NCI-H2227 (cell line): ENCODE measurements around the gene FADS3.

ENCODE experiments used
- DNase-seq: peaks from one replicate; lab custom pipeline; 2025; ENCODE audit not compliant: unreplicated experiment; lab: John Stamatoyannopoulos, UW

FADS3 gene

DNA sequence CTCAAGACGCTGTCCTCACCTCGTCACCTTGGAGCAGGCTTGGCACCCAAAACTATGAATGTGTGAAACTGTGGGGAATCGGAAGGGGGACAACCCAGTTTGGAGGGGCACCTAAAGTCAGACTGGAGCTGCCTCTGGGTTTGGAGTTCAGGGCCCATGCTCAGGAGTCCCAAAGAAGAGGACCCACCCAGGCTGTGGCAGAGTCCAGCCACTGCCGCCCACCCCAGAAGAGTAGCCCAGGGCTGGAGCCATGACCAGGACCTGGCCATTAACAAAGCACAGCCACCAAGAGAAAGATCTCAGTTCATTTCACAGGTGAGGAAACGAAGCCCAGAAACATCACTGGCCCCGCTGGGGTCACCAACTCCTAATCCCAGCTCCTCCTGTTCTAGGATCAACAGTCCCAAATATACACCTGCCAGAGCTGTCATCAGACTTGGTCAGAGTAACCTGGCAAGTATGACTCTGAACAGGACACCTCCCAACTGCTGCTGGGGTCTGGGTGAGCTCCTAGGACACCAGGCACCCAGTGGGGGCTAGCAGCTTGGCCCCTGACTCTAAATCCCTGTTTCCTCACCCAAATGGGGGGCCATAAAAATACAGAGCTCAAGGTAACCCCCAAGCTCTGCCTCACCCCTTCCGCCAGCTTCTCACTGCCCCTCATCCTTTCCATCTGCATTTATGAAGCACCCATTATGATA, 23.3 kb upstream of the FADS3 start:
- DNase-seq = no peak

DNA sequence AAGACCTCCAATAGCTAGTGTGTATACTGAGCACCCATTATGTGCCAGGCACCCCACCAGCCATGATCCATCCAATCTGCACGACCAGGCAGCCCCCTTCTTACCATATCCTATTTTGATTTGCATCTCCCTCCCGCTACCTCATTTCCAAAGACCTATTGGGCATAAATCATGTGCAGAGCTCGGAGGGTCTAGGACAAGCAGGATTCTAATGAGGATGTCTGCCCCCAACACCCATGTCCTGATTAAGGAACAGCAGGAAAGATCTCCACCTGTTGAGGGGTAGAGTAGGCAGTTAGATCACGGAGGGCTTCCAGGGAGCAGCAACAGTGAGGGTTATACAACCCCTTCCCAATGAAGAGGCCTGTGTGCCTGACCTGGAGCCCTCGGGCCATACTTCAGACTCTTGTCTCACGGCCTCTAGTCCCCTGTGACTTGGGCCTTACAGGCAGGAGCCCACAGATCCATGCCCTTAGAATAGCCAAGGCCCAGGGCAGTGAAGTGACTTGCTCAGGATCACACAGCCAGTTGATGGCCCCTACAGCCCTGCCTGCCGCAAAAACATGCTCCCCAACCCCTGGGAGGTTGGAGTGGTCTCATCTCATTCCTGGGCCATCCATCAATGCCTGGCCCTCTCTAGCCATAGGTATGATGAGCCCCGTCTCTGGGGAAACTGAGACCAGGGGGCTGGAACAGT, 22.5 kb upstream of the FADS3 start:
- no peak for DNase-seq

DNA sequence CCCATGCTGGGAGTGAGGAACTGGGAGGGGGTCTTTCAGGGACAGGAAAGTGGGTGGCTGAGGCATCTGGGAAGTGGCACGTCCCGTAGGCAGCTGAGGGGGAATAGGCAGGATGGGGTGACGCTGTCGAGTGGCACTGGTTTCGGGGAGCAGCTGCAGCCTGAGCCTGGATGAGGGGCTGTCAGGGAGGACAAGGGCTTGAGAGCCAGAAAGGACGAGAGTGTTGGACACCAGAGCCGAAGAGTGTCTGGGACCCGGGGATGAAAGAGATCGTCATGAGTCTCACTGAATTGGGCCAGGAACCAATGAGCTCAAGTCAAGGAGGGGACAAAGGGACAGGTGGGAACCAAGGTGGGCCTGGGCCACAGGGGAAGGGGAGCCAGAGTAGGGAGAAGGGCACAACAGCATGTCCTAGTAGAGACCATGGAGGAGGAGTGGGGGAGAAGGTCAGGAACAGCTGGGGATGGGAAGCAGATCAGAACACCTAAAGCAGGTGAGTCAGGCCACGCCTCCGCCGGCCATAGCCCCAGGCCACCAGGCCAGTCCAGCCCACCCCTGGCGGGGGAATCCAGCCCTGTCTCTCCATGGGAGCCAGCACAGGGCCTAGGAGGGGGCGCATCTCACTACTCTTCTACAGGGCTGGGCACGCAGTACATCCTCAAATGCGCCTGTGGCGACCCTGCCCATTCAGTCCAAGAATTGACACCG, 21.8 kb upstream of the FADS3 start:
- DNase-seq = no peak

DNA sequence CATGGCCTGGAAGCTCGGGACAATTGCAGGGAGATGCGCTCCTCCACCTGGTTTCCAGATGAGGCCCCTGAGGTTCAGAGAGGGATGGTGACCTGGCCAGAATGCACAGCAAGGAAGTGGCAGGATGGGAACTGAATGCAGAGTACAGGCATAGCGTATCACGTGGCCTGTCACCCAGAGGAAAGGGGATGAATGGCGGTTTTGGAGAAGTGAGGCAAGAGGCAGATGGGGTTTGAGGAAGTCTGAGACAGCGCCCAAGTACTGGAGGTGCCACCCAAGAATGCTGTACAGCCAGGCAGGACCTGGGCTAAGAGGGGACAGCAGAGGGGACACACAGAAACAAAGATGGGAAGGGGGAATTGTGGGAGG, 21.2 kb upstream of the FADS3 start:
- no peak for DNase-seq

DNA sequence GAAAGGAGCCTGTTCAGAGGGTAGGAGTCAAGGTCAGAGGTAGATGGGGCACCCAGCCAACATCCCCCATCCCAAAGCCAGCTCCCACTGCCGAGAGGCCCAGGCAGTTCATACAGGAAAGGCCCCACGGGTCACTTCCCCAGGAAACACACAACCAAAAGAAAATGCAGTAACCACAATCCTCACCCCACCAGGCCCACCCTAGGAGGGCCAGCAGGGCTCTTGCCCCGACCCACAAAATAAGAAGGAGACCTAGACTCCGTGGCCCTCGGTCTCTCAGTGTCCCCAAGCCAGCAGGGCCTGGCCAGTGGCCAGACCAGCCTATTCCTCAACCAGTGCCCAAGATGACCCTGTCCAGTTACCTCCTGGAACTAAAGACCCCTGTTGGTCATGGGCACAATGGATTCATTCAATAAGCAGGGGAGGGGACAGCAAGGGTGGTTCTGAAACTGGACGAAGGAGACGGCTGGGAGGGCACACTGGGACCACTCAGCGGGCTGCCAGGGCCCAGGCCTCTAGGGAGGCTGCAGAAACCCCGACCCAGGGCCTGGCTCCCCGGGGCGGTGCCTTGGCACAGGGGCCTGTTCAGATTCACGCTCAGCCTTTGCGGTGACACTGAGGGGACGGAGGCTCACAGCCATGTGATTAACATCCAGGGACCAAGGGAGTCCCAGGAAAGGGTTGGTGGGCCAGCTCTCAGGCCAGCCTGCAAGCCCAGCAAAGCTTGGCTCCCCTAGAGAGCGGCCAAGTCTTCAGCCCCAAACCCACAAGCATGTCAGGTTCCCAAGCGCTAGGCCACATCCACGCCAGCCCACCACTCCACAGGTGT, 20.6 kb upstream of the FADS3 start:
- DNase-seq = no peak

DNA sequence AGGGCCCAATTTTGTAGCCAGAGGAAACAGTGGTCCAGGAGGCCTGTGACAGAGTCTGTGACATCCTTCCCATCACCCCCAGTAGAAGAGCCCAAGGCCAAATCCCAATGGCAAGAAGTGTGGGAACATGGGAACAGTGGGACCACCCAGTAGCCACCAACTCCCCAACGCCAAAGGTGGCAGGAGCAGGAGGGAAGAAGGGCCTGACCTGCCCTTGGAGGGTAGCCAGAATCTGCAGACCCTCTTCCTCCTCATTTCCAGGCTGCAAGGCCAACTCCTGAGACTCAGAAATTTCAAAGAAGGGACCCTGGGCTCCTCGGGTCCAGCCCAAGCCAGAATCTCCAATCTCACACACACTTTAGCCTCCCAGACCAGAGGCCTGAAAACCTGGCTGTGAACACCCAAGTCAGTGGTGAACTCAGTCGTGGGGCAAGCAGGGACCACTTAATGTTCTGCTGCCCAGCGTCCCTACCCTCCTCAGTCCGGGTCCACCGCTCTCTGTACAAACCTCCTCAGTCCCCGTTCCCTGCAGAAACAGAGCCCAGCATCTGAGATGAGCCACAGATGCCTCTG, 19.9 kb upstream of the FADS3 start:
- no peak for DNase-seq

GRCh38 chr11:61910187-61911127, 19.1 kb upstream of the FADS3 start:
- no peak for DNase-seq

GRCh38 chr11:61908730-61909316, 17.5 kb upstream of the FADS3 start:
- no peak for DNase-seq

DNA sequence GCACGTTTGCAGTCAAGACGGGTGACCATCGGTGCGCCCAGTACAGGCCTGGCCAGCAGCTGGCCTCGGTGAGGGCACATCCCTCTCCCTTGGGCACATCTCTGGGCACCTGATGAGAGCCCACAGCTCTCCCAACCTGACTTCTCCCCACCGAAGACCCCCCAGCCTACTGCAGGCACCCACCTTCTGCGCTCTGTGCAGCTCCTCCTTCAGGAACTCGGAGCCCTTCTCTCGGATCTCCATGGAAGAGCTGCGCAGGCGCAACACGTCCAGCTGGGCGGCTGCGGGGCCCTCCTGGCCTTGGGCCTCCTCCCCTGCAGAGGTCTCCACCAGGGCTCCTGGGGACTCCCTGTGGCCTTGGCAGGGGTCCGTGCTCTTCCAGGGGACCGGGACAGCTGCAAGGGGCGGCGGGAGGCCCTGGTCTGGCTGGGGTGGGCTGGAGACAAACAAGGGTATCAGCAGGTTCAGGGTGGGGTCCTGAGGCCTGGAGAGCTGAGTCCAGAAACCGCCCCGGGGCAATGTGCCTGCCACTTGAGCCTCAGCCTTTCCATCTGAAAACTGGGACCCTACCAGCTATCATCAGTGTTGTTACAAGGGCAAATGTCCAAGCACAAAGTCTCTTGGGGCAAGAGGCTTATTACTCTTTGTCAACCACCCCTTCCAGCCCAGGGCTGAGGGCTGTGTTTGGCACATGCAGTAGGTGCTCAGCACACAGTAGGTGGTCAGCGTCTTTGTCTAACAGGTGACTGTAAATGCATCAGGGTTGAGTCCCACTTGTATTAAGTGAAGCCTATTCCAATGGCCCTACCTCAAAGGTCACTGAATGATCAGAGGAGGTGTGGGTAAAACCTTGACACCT, 16.8 kb upstream of the FADS3 start:
- DNase-seq = no peak

DNA sequence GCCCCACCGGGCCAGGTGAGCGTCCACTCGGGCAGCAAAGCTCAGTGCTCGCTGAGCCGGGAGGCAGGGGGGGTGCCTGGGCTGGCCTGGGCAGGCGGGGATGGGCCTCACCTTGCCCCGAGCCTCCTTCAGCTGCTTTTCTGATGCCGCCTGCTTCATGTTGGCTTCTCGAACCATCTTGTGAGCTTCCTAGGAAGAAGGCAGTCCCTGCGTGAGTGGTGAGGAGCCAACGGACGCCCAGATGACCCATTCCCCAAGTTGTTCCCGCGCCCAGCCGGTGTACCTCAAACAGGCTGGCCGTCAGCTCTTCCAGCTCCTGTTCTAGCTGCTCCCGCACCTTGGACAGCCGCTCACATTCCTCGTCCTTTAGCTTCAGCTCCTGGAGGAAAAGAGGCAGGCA, 15.9 kb upstream of the FADS3 start:
- DNase-seq = no peak

DNA sequence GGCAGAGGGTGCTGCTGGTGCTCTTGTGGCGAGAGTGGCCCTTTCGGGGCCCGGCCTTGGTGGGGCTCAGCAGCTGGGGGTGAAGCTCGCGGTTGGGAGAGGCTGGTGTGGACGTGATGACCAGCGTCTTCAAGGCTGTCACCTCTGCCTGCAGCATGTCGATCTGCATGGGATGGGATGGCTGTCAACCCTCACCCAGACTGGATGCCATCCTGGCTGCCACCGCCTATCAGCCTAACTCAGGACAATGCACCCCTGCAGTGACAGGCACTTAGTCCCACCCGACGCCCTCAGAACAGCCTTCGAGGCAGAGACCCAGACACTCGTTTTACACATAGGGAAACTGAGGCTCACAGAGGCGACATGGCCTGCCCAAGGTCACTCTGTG, 15.2 kb upstream of the FADS3 start:
- DNase-seq = no peak

- DNase-seq = no peak
These were observed 14.6 kb upstream of the FADS3 start for GRCh38 chr11:61905801-61906521.

- DNase-seq = no peak
These were observed 13.8 kb upstream of the FADS3 start for GRCh38 chr11:61905067-61905696.

DNA sequence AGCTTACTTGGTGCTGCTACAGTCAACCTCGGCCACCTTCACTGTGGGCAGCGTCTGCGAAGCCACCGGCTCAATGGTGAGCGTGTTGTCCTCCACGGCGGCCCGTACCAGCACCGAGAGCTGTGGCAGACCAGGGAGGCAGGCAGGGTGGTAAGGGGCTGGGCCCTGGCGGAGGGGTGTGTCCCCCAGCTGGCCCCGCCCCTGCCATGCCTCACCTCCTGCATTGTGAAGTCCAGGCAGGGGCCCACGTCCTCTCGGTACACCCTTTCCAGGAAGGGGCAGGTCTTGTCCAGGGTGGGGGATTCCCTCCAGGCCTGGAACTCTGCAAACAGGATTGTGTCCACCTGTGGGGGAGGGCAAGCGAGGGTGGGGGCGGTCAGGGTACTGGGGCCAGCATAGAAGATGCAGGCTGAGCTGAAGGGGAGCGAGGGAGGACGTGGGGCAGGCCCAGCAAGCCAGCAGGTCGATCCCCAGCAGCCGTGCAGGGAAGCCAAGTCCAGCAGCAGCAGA, 13.2 kb upstream of the FADS3 start:
- DNase-seq = no peak

GRCh38 chr11:61903845-61904244, 12.5 kb upstream of the FADS3 start:
- no peak for DNase-seq

DNA sequence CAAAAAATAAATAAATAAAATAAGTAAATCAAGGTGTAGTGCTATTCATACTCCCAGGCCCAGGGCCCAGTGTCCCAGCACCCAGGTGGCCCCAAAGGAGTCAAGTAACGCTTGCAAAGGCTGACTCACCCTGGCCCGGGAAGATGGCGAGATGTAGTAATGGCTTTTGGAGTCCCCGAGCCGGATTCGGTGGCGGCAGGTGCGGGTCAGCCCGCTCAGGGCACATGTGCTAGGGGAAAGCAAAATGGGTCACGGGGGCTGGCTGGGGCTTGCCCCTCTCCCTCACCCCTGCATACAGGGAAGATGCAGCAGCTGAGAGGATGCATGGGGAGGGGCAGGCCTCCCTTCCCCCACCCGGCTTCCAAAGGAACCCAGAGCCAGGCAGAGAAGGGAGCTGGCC, 11.0 kb upstream of the FADS3 start:
- DNase-seq = no peak

DNA sequence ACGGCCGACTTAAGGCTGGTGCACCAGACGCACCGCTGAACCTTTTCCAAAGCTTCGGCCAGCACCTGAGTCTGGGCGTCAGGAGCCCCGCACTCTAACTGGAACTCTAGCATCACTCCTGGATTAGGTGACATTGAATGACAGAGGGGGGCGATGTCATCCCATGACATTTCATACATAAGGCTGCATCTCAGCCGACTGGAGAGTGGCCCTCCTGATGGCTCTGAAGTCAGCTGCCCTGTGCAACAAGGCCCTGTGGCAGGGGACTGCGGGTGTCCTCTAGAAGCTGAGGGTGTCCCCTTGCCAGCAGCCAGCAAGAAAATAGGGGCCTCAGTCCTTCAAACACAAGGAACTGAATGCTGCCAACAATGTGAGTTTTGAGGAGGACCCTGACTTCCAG, 10.1 kb upstream of the FADS3 start:
- no peak for DNase-seq
